OCI-LY3 (cell line): ENCODE results near the gene PHACTR2.

Experiments
- CTCF ChIP-seq: fragments of 200-600, 300-600 bp; sonication (generic); IDR thresholded peaks from 2 replicates; pipeline ENCODE4 v1.5.1; 2014; ENCODE audit warnings: antibody characterized with exemption, low read length, low read depth
- EZH2phosphoT487 ChIP-seq: fragments of 200-600 bp; shearing (Covaris generic); IDR thresholded peaks from 2 replicates; pipeline ENCODE4 v1.6.1; 2018; ENCODE audit warnings: antibody characterized with exemption, mixed run types, low read depth

DNA sequence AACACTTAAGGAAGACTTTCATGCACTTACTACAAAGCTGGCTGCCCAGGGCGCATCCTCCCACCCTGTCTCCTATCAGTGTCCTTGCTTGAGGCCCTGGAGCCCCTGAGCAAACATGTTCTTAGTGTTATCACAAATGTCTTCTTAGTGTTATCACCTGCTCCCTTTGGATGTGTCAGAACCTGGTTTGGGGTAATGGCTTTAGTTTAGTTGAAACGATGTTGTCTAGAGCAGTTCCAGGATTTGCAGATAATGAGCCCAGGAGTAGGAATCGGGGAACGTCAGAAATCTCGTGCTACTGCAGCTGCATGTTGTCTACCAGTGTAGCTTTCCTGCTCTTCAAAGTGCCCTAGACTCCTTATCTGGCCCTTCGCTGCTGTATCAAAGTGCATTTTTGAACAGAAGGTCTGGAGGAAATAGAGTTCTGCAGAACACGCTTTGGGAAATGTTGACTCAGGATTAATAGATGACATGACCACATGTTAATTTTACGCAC is 69.6 kb downstream of the PHACTR2 start:
- no peak for TF ChIP-seq CTCF
- no peak for TF ChIP-seq EZH2phosphoT487
